Ascending aorta (tissue), 2 donors: ENCODE data around the gene EXOC3L1. TPM values are rescaled to one million over a fixed set of nuclear protein-coding genes. Genes with fewer than 3 reads are reported as not detected.

Experiments used
- DNase-seq, 2 donors: peaks; one replicate each; pipeline ENCODE4 v3.0.0-alpha.2; 2019; ENCODE audit warnings: low spot score in 2 of 2
- H3K27ac ChIP-seq, 2 donors: fragments of 200-600 bp; sonication (generic); one replicate each; pipeline ENCODE4 v1.5.1; 2016 to 2017; ENCODE audit warnings: mild to moderate bottlenecking in 1 of 2
- H3K27me3 ChIP-seq: fragments of 200-600 bp; sonication (generic); one replicate; pipeline ENCODE4 v1.5.1; 2017
- H3K36me3 ChIP-seq, 2 donors: fragments of 200-600 bp; sonication (generic); one replicate each; pipeline ENCODE4 v1.5.1; 2016
- H3K4me1 ChIP-seq, 2 donors: fragments of 200-600 bp; sonication (generic); one replicate each; pipeline ENCODE4 v1.5.1; 2016 to 2017; ENCODE audit warnings: mild to moderate bottlenecking in 1 of 2
- H3K4me3 ChIP-seq, 2 donors: fragments of 200-600 bp; sonication (generic); one replicate each; pipeline ENCODE4 v1.5.1; 2016 to 2017; ENCODE audit warnings: mild to moderate bottlenecking in 1 of 2
- H3K9me3 ChIP-seq, 2 donors: fragments of 200-600 bp; sonication (generic); one replicate each; pipeline ENCODE4 v1.5.1; 2016
- intact Hi-C: fragments of 100-400 bp; cut with DNase I; formaldehyde crosslinking; loops from one replicate; pipeline ENCODE4 v1.15.1; 2023
- total RNA-seq: library from RNA; depleted of rRNA; stranded (reverse); fragments of >200 nt; gene quantifications from one replicate; pipeline ENCODE4 v1.1.0, GENCODE V29; 2016
- TF ChIP-seq, protein P1 (sequence below), 3 experiments: fragments of 200-600 bp in 2 of 3; fragments of 450-650 bp in 1 of 3; sonication (generic) in 2 of 3; IDR thresholded peaks; one replicate each; pipeline ENCODE4 v1.5.1; 2016 to 2019; ENCODE audit warnings: antibody characterized with exemption in 3 of 3, mild to moderate bottlenecking in 1 of 3, moderate library complexity in 1 of 3

EXOC3L1 gene
- total RNA-seq, 1 donor from 2014 or later, result 11.2 TPM

DNA sequence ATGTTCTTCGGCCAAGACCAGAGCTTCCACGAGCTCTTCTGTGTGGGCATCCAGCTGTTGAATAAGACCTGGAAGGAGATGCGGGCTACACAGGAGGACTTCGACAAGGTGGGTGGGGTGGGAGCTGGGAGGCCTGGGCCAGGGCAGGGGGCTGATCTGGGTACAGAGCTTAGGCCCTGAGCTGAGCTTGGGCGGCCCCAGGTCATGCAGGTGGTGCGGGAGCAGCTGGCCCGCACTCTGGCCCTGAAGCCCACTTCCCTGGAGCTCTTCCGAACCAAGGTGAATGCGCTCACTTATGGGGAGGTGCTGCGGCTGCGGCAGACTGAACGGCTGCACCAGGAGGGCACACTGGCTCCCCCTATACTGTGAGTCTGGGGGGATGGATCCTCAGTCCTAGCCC is 12.5 kb upstream of the EXOC3L1 start:
- Histone ChIP-seq H3K4me3 (no peak overlapping the region), H3K36me3 (peaks cover 30 to 51% of the 10 kb centered on the region in 2 donors), H3K9me3 (no peaks in the 10 kb centered on the region), H3K4me1 (peaks cover 0 to 3% of the 10 kb centered on the region in 2 donors), H3K27me3 (no peaks in the 10 kb centered on the region), H3K27ac (no peak overlapping the region)
- intact Hi-C loops, result no loop called here
- TF ChIP-seq, protein P1, sequence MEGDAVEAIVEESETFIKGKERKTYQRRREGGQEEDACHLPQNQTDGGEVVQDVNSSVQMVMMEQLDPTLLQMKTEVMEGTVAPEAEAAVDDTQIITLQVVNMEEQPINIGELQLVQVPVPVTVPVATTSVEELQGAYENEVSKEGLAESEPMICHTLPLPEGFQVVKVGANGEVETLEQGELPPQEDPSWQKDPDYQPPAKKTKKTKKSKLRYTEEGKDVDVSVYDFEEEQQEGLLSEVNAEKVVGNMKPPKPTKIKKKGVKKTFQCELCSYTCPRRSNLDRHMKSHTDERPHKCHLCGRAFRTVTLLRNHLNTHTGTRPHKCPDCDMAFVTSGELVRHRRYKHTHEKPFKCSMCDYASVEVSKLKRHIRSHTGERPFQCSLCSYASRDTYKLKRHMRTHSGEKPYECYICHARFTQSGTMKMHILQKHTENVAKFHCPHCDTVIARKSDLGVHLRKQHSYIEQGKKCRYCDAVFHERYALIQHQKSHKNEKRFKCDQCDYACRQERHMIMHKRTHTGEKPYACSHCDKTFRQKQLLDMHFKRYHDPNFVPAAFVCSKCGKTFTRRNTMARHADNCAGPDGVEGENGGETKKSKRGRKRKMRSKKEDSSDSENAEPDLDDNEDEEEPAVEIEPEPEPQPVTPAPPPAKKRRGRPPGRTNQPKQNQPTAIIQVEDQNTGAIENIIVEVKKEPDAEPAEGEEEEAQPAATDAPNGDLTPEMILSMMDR (IDR thresholded peaks at IDR 0.05), result no peak
- no peak for DNase-seq

DNA sequence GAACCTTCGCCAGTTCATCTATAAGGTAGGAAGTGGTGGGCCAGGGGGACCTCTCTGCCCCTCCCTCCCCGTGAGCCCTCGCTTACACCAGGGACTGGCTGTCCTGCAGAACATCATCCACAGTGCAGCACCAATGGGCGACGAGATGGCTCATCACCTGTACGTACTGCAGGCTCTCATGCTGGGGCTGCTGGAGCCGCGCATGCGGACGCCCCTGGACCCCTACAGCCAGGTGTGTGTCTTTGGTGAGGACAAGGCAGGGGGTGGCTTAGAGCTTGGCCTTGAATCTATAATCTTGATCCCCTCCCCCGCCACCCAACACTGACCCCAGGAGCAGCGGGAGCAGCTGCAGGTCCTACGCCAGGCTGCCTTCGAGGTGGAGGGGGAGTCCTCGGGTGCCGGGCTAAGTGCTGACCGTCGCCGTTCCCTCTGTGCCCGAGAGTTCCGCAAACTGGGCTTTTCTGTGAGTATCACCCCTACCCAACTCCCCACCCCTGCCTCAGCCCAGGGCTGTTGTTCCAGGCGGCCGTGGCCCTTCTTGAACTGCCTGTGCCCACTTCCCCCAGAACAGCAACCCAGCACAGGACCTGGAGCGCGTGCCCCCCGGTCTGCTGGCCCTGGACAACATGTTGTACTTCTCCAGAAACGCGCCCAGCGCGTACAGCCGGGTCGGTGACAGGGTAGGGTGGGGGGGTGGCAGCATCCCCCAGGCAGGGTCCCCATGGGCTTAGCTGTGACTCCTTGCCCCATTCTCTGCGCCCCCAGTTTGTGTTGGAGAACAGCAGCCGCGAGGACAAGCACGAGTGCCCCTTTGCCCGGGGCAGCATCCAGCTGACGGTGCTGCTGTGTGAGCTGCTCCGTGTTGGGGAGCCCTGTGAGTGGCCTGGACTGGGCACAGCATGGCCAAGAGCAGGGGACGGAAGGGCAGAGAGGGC is 11.7 kb upstream of the EXOC3L1 start:
- no peak overlapping the region for H3K4me3 ChIP-seq
- TF ChIP-seq, protein P1 (IDR thresholded peaks at IDR 0.05), result no peak

DNA sequence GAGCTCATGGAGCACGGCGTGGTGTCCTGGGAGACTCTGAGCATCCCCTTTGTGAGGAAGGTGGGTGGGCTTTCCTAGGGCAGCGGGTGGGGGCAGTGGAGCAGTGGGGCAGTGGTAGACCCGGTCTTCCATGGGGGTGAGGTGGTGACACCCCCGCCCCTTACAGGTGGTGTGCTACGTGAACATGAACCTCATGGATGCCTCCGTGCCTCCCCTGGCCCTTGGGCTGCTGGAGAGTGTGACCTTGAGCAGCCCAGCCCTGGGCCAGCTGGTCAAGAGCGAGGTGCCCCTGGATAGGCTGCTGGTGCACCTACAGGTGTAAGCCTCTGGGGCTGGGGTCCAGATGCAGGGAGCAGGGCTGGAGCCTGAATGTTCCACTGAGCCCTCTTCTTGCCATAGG is 10.6 kb upstream of the EXOC3L1 start:
- intact Hi-C loops, result no loop called here
- H3K4me3 ChIP-seq, result no peak overlapping the region
- peaks cover 0 to 3% of the 10 kb centered on the region in 2 donors for H3K4me1 ChIP-seq
- no peak for DNase-seq
- H3K9me3 ChIP-seq, result no peaks in the 10 kb centered on the region
- H3K36me3 ChIP-seq, result peaks cover 49 to 64% of the 10 kb centered on the region in 2 donors
- H3K27ac ChIP-seq, result no peak overlapping the region
- TF ChIP-seq, protein P1 (IDR thresholded peaks at IDR 0.05), result no peak
- no peaks in the 10 kb centered on the region for H3K27me3 ChIP-seq

More for the DNA sequence above, 11.7 kb upstream of the EXOC3L1 start:
- Histone ChIP-seq H3K36me3 (peaks cover 37 to 52% of the 10 kb centered on the region in 2 donors), H3K4me1 (peaks cover 0 to 3% of the 10 kb centered on the region in 2 donors), H3K27me3 (no peaks in the 10 kb centered on the region), H3K9me3 (no peaks in the 10 kb centered on the region), H3K27ac (no peak overlapping the region)
- DNase-seq, result no peak
- intact Hi-C loops, result no loop called here

DNA sequence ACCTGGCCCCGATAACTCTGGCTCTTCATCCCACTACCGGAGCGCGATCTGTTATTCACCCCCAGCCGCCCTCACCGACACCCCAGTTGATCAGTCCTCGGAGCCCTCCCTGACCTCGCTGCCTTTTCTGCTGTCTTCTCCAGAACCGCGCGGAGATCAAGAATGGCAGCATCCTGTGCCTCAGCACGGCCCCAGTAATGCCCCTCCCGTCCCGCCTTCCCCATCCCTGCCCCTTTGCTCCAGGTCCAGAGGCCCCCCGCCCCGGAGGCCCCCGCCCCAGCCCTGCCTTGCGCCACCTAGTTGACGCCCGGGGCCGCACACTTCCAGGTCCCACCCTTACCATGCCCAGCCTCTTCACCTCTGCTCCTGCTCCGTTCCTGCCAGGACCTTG is 9.9 kb upstream of the EXOC3L1 start:
- Histone ChIP-seq H3K4me1 (peaks cover 0 to 3% of the 10 kb centered on the region in 2 donors), H3K27me3 (no peaks in the 10 kb centered on the region), H3K36me3 (peaks cover 56 to 71% of the 10 kb centered on the region in 2 donors), H3K9me3 (no peaks in the 10 kb centered on the region), H3K4me3 (no peak overlapping the region), H3K27ac (no peak overlapping the region)
- intact Hi-C loops, result no loop called here
- no peak for DNase-seq
- TF ChIP-seq, protein P1 (IDR thresholded peaks at IDR 0.05), result no peak

DNA sequence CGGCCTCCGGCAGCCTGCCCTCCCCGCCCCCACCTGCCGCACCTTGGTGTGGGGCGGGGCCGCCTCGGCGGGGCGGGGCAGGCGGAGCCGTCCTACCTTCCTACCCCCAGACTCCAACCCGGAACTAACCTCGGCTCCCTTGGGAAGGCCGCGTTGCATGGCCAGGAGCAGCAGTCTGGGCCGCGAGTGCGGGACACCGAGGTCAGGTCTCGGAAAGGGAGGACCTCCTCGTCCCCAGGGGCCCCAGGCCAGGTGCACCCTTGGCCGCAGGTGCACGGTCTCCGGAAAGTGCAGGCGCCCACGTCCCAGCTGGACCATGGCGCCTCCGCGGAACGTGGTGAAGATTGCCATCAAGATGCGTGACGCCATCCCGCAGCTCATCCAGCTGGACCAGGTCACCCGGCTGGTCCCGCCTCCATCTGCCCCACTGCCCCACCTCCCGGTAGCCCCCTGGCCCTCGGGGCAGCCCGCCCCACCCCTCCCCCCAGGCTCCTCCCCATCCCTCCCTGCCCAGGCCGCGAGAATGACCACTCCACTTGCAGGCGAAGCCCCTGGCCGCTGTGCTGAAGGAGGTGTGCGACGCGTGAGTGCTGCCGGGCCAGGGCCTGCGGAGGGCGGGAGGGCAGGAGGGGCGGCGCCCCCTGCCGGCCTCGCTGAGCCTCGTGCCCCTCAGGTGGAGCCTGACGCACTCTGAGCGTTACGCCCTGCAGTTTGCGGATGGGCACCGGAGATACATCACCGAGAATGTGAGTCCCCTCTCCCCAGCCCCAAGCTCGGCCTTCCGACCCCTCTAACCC is 9.3 kb upstream of the EXOC3L1 start, which contains the start of gene ELMO3:
ELMO3 (plus strand) TSS at position 121 of the 797 bp plus-strand sequence; CDS start at position 317, 196 bp downstream.
- TF ChIP-seq, protein P1 (IDR thresholded peaks at IDR 0.05), result no peak
- no peak for DNase-seq
- intact Hi-C loops, result no loop called here
- H3K4me3 ChIP-seq, result no peak within 1 kb of the TSS
- H3K36me3 ChIP-seq, result peaks cover 60 to 76% of the 10 kb centered on the region in 2 donors
- no peaks in the 10 kb centered on the region for H3K9me3 ChIP-seq
- H3K4me1 ChIP-seq, result peaks cover 0 to 3% of the 10 kb centered on the region in 2 donors
- H3K27me3 ChIP-seq, result no peaks in the 10 kb centered on the region
- H3K27ac ChIP-seq, result no peak within 1 kb of the TSS
